Measurements from ENCODE around the gene NAGK.
A peak's percentile ranks its signal among the peaks of the same experiment; 100 is the strongest.
"Not testable (repeated sequence)": the region's sequence is repeated elsewhere in the genome, so short reads cannot be mapped to it uniquely, and the experiment has no call there.

The NAGK gene

GRCh38 chr2:71070294-71071093 is 2.0 kb downstream of the NAGK start:
- DNase-seq: no peak

GRCh38 chr2:71071681-71072398 is 3.4 kb downstream of the NAGK start:
- DNase-seq: no peak

- DNase-seq: no peak
Observed at GRCh38 chr2:71072492-71072891, 4.0 kb downstream of the NAGK start.

GRCh38 chr2:71073475-71073874 is 5.0 kb downstream of the NAGK start:
- no peak for DNase-seq

GRCh38 chr2:71074893-71075395 is 6.5 kb downstream of the NAGK start:
- no peak for DNase-seq

GRCh38 chr2:71078624-71079023 is 10.2 kb downstream of the NAGK start:
- DNase-seq: peak; percentile 4

- DNase-seq: no peak
Observed at GRCh38 chr2:71082402-71083252, 14.2 kb downstream of the NAGK start.

- not testable (repeated sequence) for DNase-seq
Observed at GRCh38 chr2:71083297-71083696, 14.8 kb downstream of the NAGK start.

GRCh38 chr2:71083752-71084312 is 15.4 kb downstream of the NAGK start:
- DNase-seq: not testable (repeated sequence)

- DNase-seq: peak; percentile 54
Observed at GRCh38 chr2:71085325-71086003, 17.0 kb downstream of the NAGK start.

- DNase-seq: not testable (repeated sequence)
Observed at GRCh38 chr2:71089475-71089874, 21.0 kb downstream of the NAGK start.

GRCh38 chr2:71091808-71092207 is 23.4 kb downstream of the NAGK start:
- DNase-seq: not testable (repeated sequence)

GRCh38 chr2:71092491-71093260 is 24.2 kb downstream of the NAGK start:
- DNase-seq: not testable (repeated sequence)

GRCh38 chr2:71100195-71100964 is 31.9 kb downstream of the NAGK start:
- peak; percentile 63 for DNase-seq

- no peak for DNase-seq
Observed at GRCh38 chr2:71101656-71102055, 33.2 kb downstream of the NAGK start.

GRCh38 chr2:71102981-71103681 is 34.7 kb downstream of the NAGK start:
- DNase-seq: no peak

GRCh38 chr2:71103809-71104208 is 35.4 kb downstream of the NAGK start:
- DNase-seq: no peak

GRCh38 chr2:71106463-71106862 is 38.0 kb downstream of the NAGK start:
- not testable (repeated sequence) for DNase-seq

- no peak for DNase-seq
Observed at GRCh38 chr2:71108091-71108490, 39.6 kb downstream of the NAGK start.

- no peak for DNase-seq
Observed at GRCh38 chr2:71113843-71114242, 45.4 kb downstream of the NAGK start.

Data from NCI-H146 (cell line).